Ovary (tissue), 10 donors: ENCODE measurements around the gene ANKRD26. TPM values are rescaled to one million over a fixed set of nuclear protein-coding genes. Genes with fewer than 3 reads are reported as not detected.

Experiments used
- DNase-seq, 5 donors: peaks; one replicate each; pipeline ENCODE4 v3.0.0-alpha.2; 2019 to 2020
- H3K27ac ChIP-seq, 2 donors: fragments of 200-600 bp; one replicate each; pipeline versions ENCODE4 v1.5.1 to v1.8.0; 2019 to 2022
- H3K27me3 ChIP-seq: fragments of 200-600 bp; one replicate; pipeline ENCODE4 v1.8.0; 2022
- H3K36me3 ChIP-seq: fragments of 200-600 bp; sonication (generic); one replicate; pipeline ENCODE4 v1.5.1; 2019
- H3K4me1 ChIP-seq: one replicate; pipeline ENCODE4 v1.8.1; 2013; ENCODE audit warnings: mild to moderate bottlenecking, moderate library complexity; ENCODE audit not compliant: insufficient read depth
- H3K4me3 ChIP-seq: fragments of 200-600 bp; sonication (generic); one replicate; pipeline ENCODE4 v1.5.1; 2017
- H3K9me3 ChIP-seq, 2 donors: fragments of 200-600 bp in 1 of 2; sonication (generic) in 1 of 2; one replicate each; pipeline versions ENCODE4 v1.5.1 to v1.8.1; 2013 to 2019; ENCODE audit warnings: mild to moderate bottlenecking in 1 of 2, moderate library complexity in 1 of 2
- CTCF ChIP-seq, 3 donors: fragments of 450-650 bp in 2 of 3; fragments of 200-600 bp in 1 of 3; IDR thresholded peaks; one replicate each; pipeline versions ENCODE4 v1.5.1 to v1.8.0; 2016 to 2022; ENCODE audit warnings: antibody characterized with exemption in 3 of 3, mild to moderate bottlenecking in 1 of 3
- EP300 ChIP-seq: sonication (generic); formaldehyde crosslinking; IDR thresholded peaks from one replicate; pipeline ENCODE4 v1.6.1; 2017; ENCODE audit warnings: antibody characterized with exemption
- POLR2A ChIP-seq: fragments of 450-650 bp; IDR thresholded peaks from one replicate; pipeline ENCODE4 v1.6.1; 2017; ENCODE audit warnings: antibody characterized with exemption, mild to moderate bottlenecking, moderate library complexity
- WGBS, 3 donors: extraction: QIAGEN DNeasy Blood & Tissue Kit in 1 of 3; methylation state at CpG; one replicate each; pipeline versions ENCODE4 v1.1.5 to v1.1.7; 2013 to 2017; 5-methylcytosine and 5-hydroxymethylcytosine counted together
- intact Hi-C, 4 donors: fragments of 100-400 bp; cut with DNase I; formaldehyde crosslinking; loops; one replicate each; pipeline versions ENCODE4 v1.11.0 to v1.15.1; 2022 to 2023
- long read RNA-seq, 3 donors: library from polyadenylated mRNA in 2 of 3; unstranded in 2 of 3; transcript quantifications; one replicate each; pipeline ENCODE4 v2.0.0 and lab custom pipeline, GENCODE V29; 2021 to 2026
- polyA plus RNA-seq, 2 donors: library from polyadenylated mRNA; stranded (reverse); fragments of 200-250 nt in 1 of 2; fragments of 350-450 nt in 1 of 2; fragmentation: Illumina TruSeq in 1 of 2; extraction: RNeasy Lipid Tissue Mini Kit (QIAGEN cat#74804) in 1 of 2; gene quantifications; one replicate each; pipeline ENCODE4 v1.2.3, GENCODE V29; 2013 to 2014
- total RNA-seq, 7 donors: library from RNA; depleted of rRNA in 2 of 7; stranded (reverse); fragments of >200 nt in 2 of 7; fragmentation: NEBNext Ultra II Directional in 3 of 7; extraction: Animal tissue kit (Norgen Biotek cat#: 25700) in 3 of 7; gene quantifications; one replicate each; pipeline versions ENCODE4 v1.1.0 to v1.2.4, GENCODE V29; 2016 to 2023
- donor health status: DM: no; HTN: no; CAD: no; lungs with moderate emphysema.
- donor health status: DM: no; HTN: no; CAD: no.
- donor health status: Bipolar disorder and iron deficiency.
- donor health status: DM: yes; HTN: yes; CAD: no.
- donor health status: DM: no; HTN: no; CAD: no.
- donor health status: DM: yes; HTN: yes; CAD: no.

Gene ANKRD26
- total RNA-seq, result 10 to 100 TPM in 2 of 7 donors, 1 to 10 TPM in 5; 7.1 to 12.1 (median 8.8) TPM
- polyA plus RNA-seq, result 1 to 10 TPM; 2.2 to 3.5 TPM
- long read RNA-seq, donor 1, partial matches to known transcripts, result 7 of 12 reads
- long read RNA-seq, donor 1, other reads (novel, unspliced or antisense), result 5 of 12 reads
- long read RNA-seq, donor 2, result 0 reads
- long read RNA-seq, donor 3, full-length matches to known transcripts, result 1 of 7 reads
- long read RNA-seq, donor 3, partial matches to known transcripts, result 2 of 7 reads
- long read RNA-seq, donor 3, other reads (novel, unspliced or antisense), result 4 of 7 reads

GRCh38 chr10:27099916-27100812 is at the start of gene ANKRD26:
Gene ANKRD26 (minus strand): TSS chr10:27100494. CDS start chr10:27100326, 168 bp downstream.
- Histone ChIP-seq H3K9me3 (no peaks in the 10 kb centered on the region), H3K27ac (peak within 1 kb of the TSS; percentile 83 to 94), H3K27me3 (no peaks in the 10 kb centered on the region), H3K4me3 (peak within 1 kb of the TSS; percentile 47), H3K4me1 (peaks cover 4% of the 10 kb centered on the region), H3K36me3 (no peaks in the 10 kb centered on the region)
- TF ChIP-seq EP300 (no peak), POLR2A (peak; percentile 69), CTCF (IDR thresholded peaks at IDR 0.05) (peak in 1 of 3 donors; percentile 25)
- WGBS, 3 donors, result 0% methylated on average over 64 to 65 of the region's 65 CpGs
- DNase-seq, result peak; percentile 98 to 99 (median 98)
- intact Hi-C loops, result no loop called here

- TF ChIP-seq POLR2A, result no peak
- no peak for TF ChIP-seq CTCF (IDR thresholded peaks at IDR 0.05)
- TF ChIP-seq EP300, result no peak
- intact Hi-C loops, result no loop called here
- Histone ChIP-seq H3K4me1 (peaks cover 3% of the 10 kb centered on the region), H3K4me3 (no peak overlapping the region), H3K27me3 (no peaks in the 10 kb centered on the region), H3K9me3 (no peaks in the 10 kb centered on the region), H3K36me3 (no peaks in the 10 kb centered on the region), H3K27ac (no peak overlapping the region)
- WGBS, 3 donors, result 75 to 94% (median 77%) methylated on average over 5 of the region's 5 CpGs
- no peak for DNase-seq
Observed at GRCh38 chr10:27147701-27148100, 47.4 kb upstream of the ANKRD26 start.

GRCh38 chr10:27145937-27146336 is 45.6 kb upstream of the ANKRD26 start:
- Histone ChIP-seq H3K36me3 (no peaks in the 10 kb centered on the region), H3K4me1 (no peaks in the 10 kb centered on the region), H3K9me3 (no peaks in the 10 kb centered on the region), H3K27me3 (no peaks in the 10 kb centered on the region), H3K4me3 (no peak overlapping the region), H3K27ac (no peak overlapping the region)
- TF ChIP-seq POLR2A (no peak), EP300 (no peak), CTCF (IDR thresholded peaks at IDR 0.05) (no peak)
- DNase-seq, result no peak
- intact Hi-C loops, result no loop called here

- no peak for TF ChIP-seq POLR2A
- no peak for TF ChIP-seq CTCF (IDR thresholded peaks at IDR 0.05)
- TF ChIP-seq EP300, result no peak
Observed at GRCh38 chr10:27143686-27144085, 43.4 kb upstream of the ANKRD26 start.

More at GRCh38 chr10:27143686-27144085, 43.4 kb upstream of the ANKRD26 start:
- no peaks in the 10 kb centered on the region for H3K4me1 ChIP-seq
- H3K9me3 ChIP-seq, result no peaks in the 10 kb centered on the region
- no peaks in the 10 kb centered on the region for H3K36me3 ChIP-seq
- H3K4me3 ChIP-seq, result no peak overlapping the region
- H3K27ac ChIP-seq, result no peak overlapping the region
- WGBS, 3 donors, result 70 to 72% (median 70%) methylated on average over 1 of the region's 1 CpG
- intact Hi-C loops, result no loop called here
- DNase-seq, result no peak
- no peaks in the 10 kb centered on the region for H3K27me3 ChIP-seq
